ENCODE measurements around the gene ACTL10. TPM values are rescaled to one million over a fixed set of nuclear protein-coding genes. Genes with fewer than 3 reads are reported as not detected.
A peak's percentile ranks its signal among the peaks of the same experiment; 100 is the strongest.

The ACTL10 gene
- total and polyA plus RNA-seq, 5 donors, result 0.27 to 0.71 (median 0.31) TPM

DNA sequence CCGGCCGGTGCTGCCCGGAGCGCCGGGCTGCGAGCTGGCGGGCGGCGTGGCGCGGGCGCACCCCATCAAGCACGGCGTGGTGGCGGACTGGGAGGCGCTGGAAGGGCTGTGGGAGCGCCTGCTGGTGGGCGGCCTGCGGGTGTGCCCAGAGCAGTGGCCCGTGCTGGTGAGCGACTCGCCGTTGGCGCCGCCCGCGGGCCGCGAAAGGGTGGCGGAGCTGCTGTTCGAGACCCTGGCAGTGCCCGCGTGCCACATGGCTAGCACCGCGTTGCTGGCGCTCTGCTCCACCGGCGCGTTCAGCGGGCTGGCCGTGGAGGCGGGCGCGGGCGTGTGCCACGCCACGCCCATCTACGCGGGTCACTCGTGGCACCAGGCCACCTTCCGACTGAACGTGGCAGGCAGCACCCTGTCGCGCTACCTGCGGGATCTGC is 517 bp downstream of the ACTL10 start:
- peak; percentile 16 to 24 for ATAC-seq

DNA sequence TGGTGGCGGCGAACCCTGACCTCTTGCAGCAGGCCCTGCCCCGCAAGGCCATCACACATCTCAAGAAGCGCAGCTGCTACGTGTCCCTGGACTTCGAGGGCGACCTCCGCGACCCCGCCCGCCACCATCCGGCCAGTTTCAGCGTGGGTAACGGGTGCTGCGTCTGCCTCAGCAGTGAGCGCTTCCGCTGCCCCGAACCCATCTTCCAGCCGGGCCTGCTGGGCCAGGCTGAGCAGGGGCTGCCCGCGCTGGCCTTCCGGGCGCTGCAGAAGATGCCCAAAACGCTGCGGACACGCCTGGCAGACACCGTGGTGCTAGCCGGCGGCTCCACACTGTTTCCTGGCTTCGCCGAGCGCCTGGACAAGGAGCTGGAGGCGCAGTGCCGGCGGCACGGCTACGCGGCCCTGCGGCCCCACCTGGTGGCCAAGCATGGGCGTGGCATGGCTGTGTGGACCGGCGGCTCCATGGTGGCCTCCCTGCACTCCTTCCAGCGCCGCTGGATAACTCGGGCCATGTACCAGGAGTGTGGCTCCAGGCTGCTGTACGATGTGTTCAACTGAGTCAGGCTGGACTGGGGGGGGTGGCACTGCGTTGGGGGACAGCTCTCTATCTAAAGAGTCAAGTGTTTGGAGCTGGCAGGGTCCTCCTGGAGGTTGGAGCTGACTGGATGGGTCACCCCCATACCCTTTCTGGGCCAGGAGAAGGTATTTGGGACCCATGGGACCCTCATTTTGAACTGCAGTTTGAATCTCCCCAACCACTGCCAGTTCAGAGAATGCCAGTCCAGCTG is 1.1 kb downstream of the ACTL10 start:
- peak; percentile 81 to 94 (median 92) for DNase-seq
- Histone ChIP-seq H3K27ac (ENCODE audit: low read length) (no peak overlapping the region), H3K27me3 (ENCODE audit: control insufficient read depth, insufficient read depth) (no peaks in the 10 kb centered on the region), H3K4me3 (ENCODE audit: low read length) (peak overlapping the region; percentile 6), H3K9me3 (ENCODE audit: control insufficient read depth, low read length) (no peaks in the 10 kb centered on the region), H3K4me1 (ENCODE audit: control insufficient read depth, insufficient read depth, low read length) (no peaks in the 10 kb centered on the region)
- intact Hi-C loops (cut with DNase I), result loop anchor here in 1 of 4 donors (10.0 kb wide), 1 partner anchor 223 kb away; the partner anchor contains the start of gene SNTA1
- WGBS, result 10% methylated on average over 47 of the region's 47 CpGs
- ATAC-seq, result peak; percentile 54 to 55

More for the DNA sequence above, 517 bp downstream of the ACTL10 start:
- peak; percentile 70 to 88 (median 88) for DNase-seq
- intact Hi-C loops (cut with DNase I), result loop anchor here in 1 of 4 donors (10.0 kb wide), 1 partner anchor 222 kb away; the partner anchor contains the start of gene SNTA1
- H3K27ac ChIP-seq (ENCODE audit: low read length), result peak overlapping the region; percentile 53
- H3K27me3 ChIP-seq (ENCODE audit: control insufficient read depth, insufficient read depth), result no peaks in the 10 kb centered on the region
- no peaks in the 10 kb centered on the region for H3K9me3 ChIP-seq (ENCODE audit: control insufficient read depth, low read length)
- H3K4me3 ChIP-seq (ENCODE audit: low read length), result peak overlapping the region; percentile 6
- WGBS, result 7% methylated on average over 55 of the region's 55 CpGs
- no peaks in the 10 kb centered on the region for H3K4me1 ChIP-seq (ENCODE audit: control insufficient read depth, insufficient read depth, low read length)

DNA sequence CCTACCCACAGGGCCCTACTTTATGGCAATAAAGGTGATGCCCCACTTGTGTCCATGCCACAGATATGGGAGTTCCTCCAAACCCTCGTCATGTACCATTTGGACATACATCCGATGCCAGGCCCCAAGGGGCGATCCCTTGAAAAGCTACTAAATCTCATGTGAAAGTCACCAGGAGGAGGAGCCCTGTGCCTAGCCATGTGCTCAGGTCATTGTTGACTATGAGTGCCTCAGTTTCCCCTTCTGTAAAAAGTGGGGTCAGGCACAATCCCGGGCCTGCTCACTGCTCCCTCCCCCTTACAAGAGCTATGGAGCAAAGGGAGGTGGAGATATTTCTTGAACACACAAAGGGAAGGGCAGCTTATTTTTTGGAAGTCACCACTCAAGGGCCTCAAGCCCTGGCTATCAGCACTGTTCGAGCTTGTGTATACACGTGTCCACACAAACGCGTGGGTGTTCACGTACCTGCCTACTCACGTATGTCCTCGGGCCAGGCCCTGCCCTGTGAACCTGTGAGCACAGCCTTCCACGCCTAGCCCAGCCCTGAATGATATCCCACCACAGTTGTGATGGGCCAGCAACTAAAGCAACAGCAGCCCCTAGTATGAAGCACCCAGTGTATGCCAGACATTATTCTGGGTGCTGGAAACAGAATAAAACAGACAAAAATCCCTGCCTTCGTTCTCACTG is 1.9 kb downstream of the ACTL10 start:
- WGBS, result 88% methylated on average over 13 of the region's 13 CpGs
- H3K27me3 ChIP-seq (ENCODE audit: control insufficient read depth, insufficient read depth), result no peaks in the 10 kb centered on the region
- H3K4me1 ChIP-seq (ENCODE audit: control insufficient read depth, insufficient read depth, low read length), result no peaks in the 10 kb centered on the region
- peak in 1 of 3 donors; percentile 60 for DNase-seq
- no peak for ATAC-seq
- intact Hi-C loops (cut with DNase I), result loop anchor here in 1 of 4 donors (10.0 kb wide), 1 partner anchor 224 kb away; the partner anchor contains the start of gene SNTA1
- no peak overlapping the region for H3K27ac ChIP-seq (ENCODE audit: low read length)
- no peaks in the 10 kb centered on the region for H3K9me3 ChIP-seq (ENCODE audit: control insufficient read depth, low read length)
- H3K4me3 ChIP-seq (ENCODE audit: low read length), result no peak overlapping the region

DNA sequence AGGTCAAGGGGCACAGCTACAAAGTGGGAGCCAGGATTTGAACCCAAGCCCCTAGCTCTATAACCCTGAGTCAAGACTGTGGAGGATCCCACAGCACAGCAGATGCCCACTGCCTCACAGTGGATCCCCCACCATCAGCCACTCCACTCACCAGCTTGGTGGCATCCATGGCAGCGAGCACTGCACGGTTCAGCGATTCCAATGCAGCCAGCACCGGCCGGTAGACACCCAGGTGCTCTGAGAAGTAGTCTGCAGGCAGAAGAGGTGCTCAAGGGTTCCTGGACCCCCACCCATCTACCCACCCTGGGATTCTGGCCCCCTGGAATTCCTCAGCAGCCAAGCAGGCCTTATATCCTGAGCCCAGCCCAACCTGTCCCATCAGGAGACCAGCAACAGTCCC is 2.5 kb downstream of the ACTL10 start:
- ATAC-seq, result no peak
- intact Hi-C loops (cut with DNase I), result loop anchor here in 1 of 4 donors (10.0 kb wide), 1 partner anchor 224 kb away; the partner anchor contains the start of gene SNTA1

DNA sequence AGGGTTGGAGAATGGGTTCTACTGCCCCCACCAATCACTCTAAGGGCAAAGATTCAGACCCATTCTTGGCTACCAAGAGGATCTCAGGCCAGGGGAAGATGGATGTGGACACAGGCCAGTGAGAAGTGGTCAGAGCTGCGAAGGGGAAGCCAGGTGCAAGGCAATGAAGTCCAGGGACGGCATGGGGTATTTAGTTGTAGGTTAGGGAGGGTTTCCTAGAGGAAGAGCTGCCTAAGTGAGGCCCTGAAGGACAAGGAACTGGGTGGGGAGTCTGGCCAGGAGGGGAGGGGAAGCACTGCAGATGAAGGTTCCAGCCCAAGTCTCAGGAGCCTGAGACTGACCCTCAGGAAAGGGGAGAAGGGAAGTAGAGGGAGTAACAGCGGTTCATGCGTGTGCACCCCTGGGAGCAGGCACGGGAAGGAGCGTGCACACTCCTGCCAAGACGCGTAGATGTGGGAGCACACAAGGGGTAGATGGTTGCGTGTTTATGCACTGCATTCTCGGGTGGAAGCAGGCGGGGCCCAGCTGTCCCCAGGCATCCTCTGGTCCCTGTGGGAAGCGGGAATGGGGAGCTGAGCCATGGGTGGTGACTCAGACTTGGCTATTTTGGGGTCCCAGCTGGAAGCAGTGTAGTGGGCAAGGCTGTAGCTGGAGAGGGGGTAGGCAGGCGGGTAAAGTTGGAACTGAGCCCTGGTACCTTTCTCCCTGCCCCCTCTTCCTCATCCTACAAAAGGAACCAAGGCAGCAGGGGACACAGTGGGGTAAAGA is 3.3 kb downstream of the ACTL10 start:
- DNase-seq (no peak), ATAC-seq (no peak)
- Histone ChIP-seq H3K27ac (ENCODE audit: low read length) (no peak overlapping the region), H3K4me3 (ENCODE audit: low read length) (no peak overlapping the region), H3K27me3 (ENCODE audit: control insufficient read depth, insufficient read depth) (no peaks in the 10 kb centered on the region), H3K4me1 (ENCODE audit: control insufficient read depth, insufficient read depth, low read length) (no peaks in the 10 kb centered on the region), H3K9me3 (ENCODE audit: control insufficient read depth, low read length) (no peaks in the 10 kb centered on the region)
- intact Hi-C loops (cut with DNase I), result loop anchor here in 1 of 4 donors (10.0 kb wide), 1 partner anchor 225 kb away; the partner anchor contains the start of gene SNTA1
- WGBS, result 72% methylated on average over 13 of the region's 13 CpGs

More for the DNA sequence above, 2.5 kb downstream of the ACTL10 start:
- Histone ChIP-seq H3K9me3 (ENCODE audit: control insufficient read depth, low read length) (no peaks in the 10 kb centered on the region), H3K4me3 (ENCODE audit: low read length) (no peak overlapping the region), H3K4me1 (ENCODE audit: control insufficient read depth, insufficient read depth, low read length) (no peaks in the 10 kb centered on the region), H3K27me3 (ENCODE audit: control insufficient read depth, insufficient read depth) (no peaks in the 10 kb centered on the region), H3K27ac (ENCODE audit: low read length) (no peak overlapping the region)
- 96% methylated on average over 5 of the region's 5 CpGs for WGBS
- DNase-seq, result no peak

DNA sequence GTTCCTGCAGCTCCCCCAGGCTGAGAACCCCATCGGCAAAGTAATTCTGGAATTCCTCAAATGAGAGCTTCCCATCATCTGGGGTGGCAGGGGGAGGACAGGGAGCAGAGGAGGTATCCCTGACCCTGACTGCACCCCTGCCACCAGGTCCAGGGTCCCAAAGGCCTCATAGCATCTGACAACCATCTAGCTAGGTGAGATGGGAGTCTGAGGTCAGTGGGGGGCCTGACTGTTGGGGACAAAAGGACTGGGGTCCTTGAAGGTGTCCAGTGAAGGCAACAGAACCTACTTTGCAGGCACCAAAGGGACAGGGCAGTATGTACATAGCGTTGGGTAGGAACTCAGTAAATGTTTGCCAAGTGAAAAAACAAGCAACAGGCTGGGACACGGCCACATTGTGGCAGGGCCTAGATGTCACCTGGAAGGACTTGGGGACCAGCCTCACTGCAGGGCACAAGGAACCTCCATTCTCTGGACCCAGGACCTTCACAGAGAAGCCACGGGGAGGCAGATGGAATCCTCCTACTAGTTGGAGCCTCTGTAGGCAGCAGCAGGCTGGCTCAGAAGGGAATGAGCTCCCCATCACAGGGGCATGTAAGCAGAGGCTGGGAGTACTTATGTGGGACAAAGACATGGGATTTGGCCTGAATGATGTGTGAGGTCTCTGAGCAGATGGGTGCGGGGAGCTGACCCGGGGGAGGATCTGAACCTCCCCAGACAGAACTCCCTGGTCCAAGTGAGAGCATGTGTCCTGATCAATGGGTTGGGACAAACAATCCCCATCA is 4.2 kb downstream of the ACTL10 start:
- Histone ChIP-seq H3K4me3 (ENCODE audit: low read length) (no peak overlapping the region), H3K9me3 (ENCODE audit: control insufficient read depth, low read length) (no peaks in the 10 kb centered on the region), H3K27me3 (ENCODE audit: control insufficient read depth, insufficient read depth) (no peaks in the 10 kb centered on the region), H3K4me1 (ENCODE audit: control insufficient read depth, insufficient read depth, low read length) (no peaks in the 10 kb centered on the region), H3K27ac (ENCODE audit: low read length) (no peak overlapping the region)
- ATAC-seq (no peak), DNase-seq (no peak)
- 87% methylated on average over 6 of the region's 6 CpGs for WGBS
- intact Hi-C loops (cut with DNase I), result no loop called here

DNA sequence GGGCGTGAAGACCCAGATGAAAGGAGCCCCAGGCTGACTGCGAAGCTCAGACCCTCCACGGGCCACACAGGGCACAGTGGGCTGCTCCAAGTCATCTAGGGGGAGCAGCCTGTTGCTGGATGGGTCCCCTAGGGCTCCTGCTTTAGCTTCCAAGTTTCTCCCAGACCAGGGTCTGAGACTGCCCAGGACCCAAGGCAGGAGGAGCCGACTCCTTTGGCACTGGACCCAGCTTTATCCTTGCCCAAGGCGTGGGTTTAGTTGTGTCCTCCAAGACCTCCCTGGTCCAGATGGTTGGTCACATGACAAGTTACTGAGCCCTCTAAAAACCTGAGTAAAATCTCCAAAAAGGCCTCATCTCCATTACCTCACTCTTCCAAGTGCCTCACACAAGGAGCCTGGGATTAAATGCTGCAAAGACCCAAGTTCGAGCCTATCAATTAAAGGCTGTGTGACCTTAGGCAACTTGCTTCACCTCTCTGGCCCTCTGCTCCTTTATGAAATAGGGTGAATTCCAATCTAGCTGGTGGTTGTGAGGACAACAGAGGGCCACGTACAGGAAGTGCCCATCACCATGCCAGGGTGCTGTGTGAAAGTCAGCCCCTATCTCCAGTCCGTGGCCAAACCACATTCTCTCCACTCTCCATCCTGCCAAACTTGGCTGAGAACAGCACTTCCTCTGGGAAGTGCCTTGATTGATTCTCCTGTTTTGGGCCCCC is 5.0 kb downstream of the ACTL10 start:
- intact Hi-C loops (cut with DNase I), result no loop called here
- Histone ChIP-seq H3K4me1 (ENCODE audit: control insufficient read depth, insufficient read depth, low read length) (no peaks in the 10 kb centered on the region), H3K27ac (ENCODE audit: low read length) (no peak overlapping the region), H3K4me3 (ENCODE audit: low read length) (no peak overlapping the region), H3K9me3 (ENCODE audit: control insufficient read depth, low read length) (no peaks in the 10 kb centered on the region), H3K27me3 (ENCODE audit: control insufficient read depth, insufficient read depth) (no peaks in the 10 kb centered on the region)
- 70% methylated on average over 8 of the region's 8 CpGs for WGBS
- no peak for ATAC-seq
- no peak for DNase-seq

DNA sequence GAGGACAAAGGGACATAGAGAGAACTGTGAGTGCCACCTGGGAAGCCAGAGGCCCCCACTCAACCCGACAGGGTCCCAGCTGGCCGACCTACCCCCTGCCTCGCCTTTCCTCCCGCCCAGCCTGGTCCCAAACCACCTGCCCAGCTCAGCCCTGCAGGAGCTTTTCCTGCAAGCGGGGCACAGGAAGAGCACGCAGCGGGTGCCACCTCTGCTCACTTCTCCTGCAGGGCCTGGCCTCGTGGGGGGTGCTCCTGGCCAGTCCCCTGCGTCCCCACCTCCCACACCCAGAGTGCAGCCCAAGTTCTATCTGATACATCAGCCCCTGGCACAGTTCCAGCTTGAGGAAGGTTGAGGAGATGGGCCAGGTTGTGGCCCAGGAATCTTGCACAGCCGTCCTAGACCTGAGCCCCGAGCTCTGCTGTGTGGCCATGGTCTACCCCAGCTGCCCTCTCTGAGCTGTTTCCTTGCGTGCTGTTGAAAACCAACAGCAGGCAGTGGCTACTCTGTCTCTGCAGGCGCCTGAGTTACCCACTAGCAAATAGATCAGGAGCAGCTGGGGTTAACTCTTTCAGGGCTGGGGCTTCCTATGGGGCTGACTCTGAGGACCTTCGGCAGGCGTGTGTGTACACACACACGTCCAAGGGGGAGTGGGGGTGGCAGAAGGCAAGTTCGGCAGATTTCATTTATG is 5.8 kb downstream of the ACTL10 start:
- Histone ChIP-seq H3K27ac (ENCODE audit: low read length) (no peak overlapping the region), H3K4me1 (ENCODE audit: control insufficient read depth, insufficient read depth, low read length) (no peaks in the 10 kb centered on the region), H3K4me3 (ENCODE audit: low read length) (peak overlapping the region; percentile 78), H3K27me3 (ENCODE audit: control insufficient read depth, insufficient read depth) (no peaks in the 10 kb centered on the region), H3K9me3 (ENCODE audit: control insufficient read depth, low read length) (no peaks in the 10 kb centered on the region)
- WGBS, result 60% methylated on average over 17 of the region's 17 CpGs
- DNase-seq, result peak in 2 of 3 donors; percentile 58 to 65
- intact Hi-C loops (cut with DNase I), result no loop called here
- ATAC-seq, result no peak

DNA sequence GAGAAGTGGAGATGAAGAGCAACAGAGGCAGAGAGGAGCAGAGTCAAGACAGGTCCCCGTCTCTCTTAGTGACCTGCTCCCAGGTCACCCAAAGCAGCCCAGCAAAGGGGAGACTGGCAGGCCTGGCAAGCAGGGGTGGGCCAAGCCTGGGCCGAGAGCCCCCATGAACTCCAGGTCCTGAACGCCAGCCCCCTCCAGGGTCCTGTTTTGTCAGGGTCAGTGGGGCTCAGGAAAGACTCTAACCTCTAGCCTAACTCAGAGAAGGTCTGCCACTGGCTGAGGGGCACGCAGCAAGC is 6.3 kb downstream of the ACTL10 start:
- 75% methylated on average over 4 of the region's 4 CpGs for WGBS
- ATAC-seq (no peak), DNase-seq (no peak)
- intact Hi-C loops (cut with DNase I), result no loop called here
- no peaks in the 10 kb centered on the region for H3K4me1 ChIP-seq (ENCODE audit: control insufficient read depth, insufficient read depth, low read length)
- H3K27ac ChIP-seq (ENCODE audit: low read length), result peak overlapping the region; percentile 5
- peak overlapping the region; percentile 78 for H3K4me3 ChIP-seq (ENCODE audit: low read length)
- no peaks in the 10 kb centered on the region for H3K9me3 ChIP-seq (ENCODE audit: control insufficient read depth, low read length)
- H3K27me3 ChIP-seq (ENCODE audit: control insufficient read depth, insufficient read depth), result no peaks in the 10 kb centered on the region
